GM23338 (cell line): ENCODE measurements around the gene IQGAP2. TPM values are rescaled to one million over a fixed set of nuclear protein-coding genes. Genes with fewer than 3 reads are reported as not detected.

ENCODE experiments used
- ATAC-seq: fragments of 200-7000 bp; cut with Tn5 transposase; 3 replicates; pipeline ENCODE4 v1.9.1; 2020
- DNase-seq: peaks from one replicate; pipeline ENCODE4 v3.0.0-alpha.2; 2015; ENCODE audit warnings: low spot score
- H2AFZ ChIP-seq: fragments of 200-600 bp; sonication (generic); 2 replicates; pipeline ENCODE4 v1.8.0; 2016; ENCODE audit warnings: antibody characterized with exemption, mild to moderate bottlenecking, moderate library complexity
- H3F3A ChIP-seq: fragments of 200-600 bp; sonication (generic); replicated peaks from 2 replicates; pipeline ENCODE4 v1.8.0; 2017; ENCODE audit warnings: antibody characterized with exemption, mixed run types, low read depth
- H3K27ac ChIP-seq: fragments of 200-600 bp; sonication (generic); 2 replicates; pipeline ENCODE4 v1.6.1; 2016; ENCODE audit warnings: low read depth
- H3K27me3 ChIP-seq: fragments of 200-600 bp; sonication (generic); 2 replicates; pipeline ENCODE4 v1.8.0; 2016; ENCODE audit warnings: mild to moderate bottlenecking, mixed run types, moderate library complexity; ENCODE audit not compliant: insufficient read depth
- H3K36me3 ChIP-seq: fragments of 200-600 bp; sonication (generic); 2 replicates; pipeline ENCODE4 v1.8.0; 2016; ENCODE audit warnings: mild to moderate bottlenecking; ENCODE audit not compliant: insufficient read depth
- H3K4me1 ChIP-seq: fragments of 200-600 bp; sonication (generic); 2 replicates; pipeline ENCODE4 v1.8.0; 2016; ENCODE audit warnings: mild to moderate bottlenecking, moderate library complexity; ENCODE audit not compliant: insufficient read depth
- H3K4me2 ChIP-seq: fragments of 200-600 bp; sonication (generic); 2 replicates; pipeline ENCODE4 v1.7.1; 2017; ENCODE audit warnings: mixed run types
- H3K4me3 ChIP-seq: fragments of 200-600 bp; sonication (generic); 2 replicates; pipeline ENCODE4 v1.6.1; 2016; ENCODE audit warnings: mixed run types
- H3K79me2 ChIP-seq: fragments of 200-600 bp; sonication (generic); replicated peaks from 2 replicates; pipeline ENCODE4 v1.8.0; 2017; ENCODE audit warnings: mild to moderate bottlenecking; ENCODE audit not compliant: insufficient read depth
- H3K9me2 ChIP-seq: fragments of 200-600 bp; sonication (generic); 2 replicates; pipeline ENCODE4 v1.8.0; 2017; ENCODE audit not compliant: insufficient read depth
- H4K20me1 ChIP-seq: fragments of 200-600 bp; sonication (generic); replicated peaks from 2 replicates; pipeline ENCODE4 v1.8.0; 2017; ENCODE audit warnings: mild to moderate bottlenecking; ENCODE audit not compliant: insufficient read depth
- H3K27ac Mint-ChIP-seq: 2 replicates; pipeline ENCODE4 v1.8.0; 2020; ENCODE audit warnings: inconsistent platforms, mild to moderate bottlenecking, moderate library complexity, mixed read lengths
- H3K27me3 Mint-ChIP-seq: 3 replicates; pipeline ENCODE4 v1.8.0; 2022; ENCODE audit warnings: low read depth, mild to moderate bottlenecking, moderate library complexity, mixed read lengths, inconsistent platforms; ENCODE audit not compliant: insufficient read depth, poor library complexity
- H3K36me3 Mint-ChIP-seq: 3 replicates; pipeline ENCODE4 v1.8.0; 2021; ENCODE audit warnings: low read depth, mild to moderate bottlenecking, inconsistent platforms, moderate library complexity, mixed read lengths
- H3K4me1 Mint-ChIP-seq: 3 replicates; pipeline ENCODE4 v1.8.0; 2020; ENCODE audit warnings: mild to moderate bottlenecking, inconsistent platforms, mixed read lengths
- H3K4me3 Mint-ChIP-seq: 3 replicates; pipeline ENCODE4 v1.8.0; 2021; ENCODE audit warnings: moderate library complexity, mild to moderate bottlenecking, inconsistent platforms, mixed read lengths
- H3K9me3 Mint-ChIP-seq: 3 replicates; pipeline ENCODE4 v1.8.0; 2020; ENCODE audit warnings: moderate library complexity, mild to moderate bottlenecking, inconsistent platforms, mixed read lengths
- CREB1 ChIP-seq: fragments of 250-450 bp; sonication (Bioruptor Pico); IDR thresholded peaks from 2 replicates; pipeline ENCODE4 v1.5.0; 2020; ENCODE audit warnings: low read depth, mild to moderate bottlenecking, moderate library complexity
- EZH2 ChIP-seq: fragments of 200-600 bp; sonication (generic); IDR thresholded peaks from one replicate; pipeline ENCODE4 v1.8.0; 2017; ENCODE audit warnings: antibody characterized with exemption, mild to moderate bottlenecking, low read depth; ENCODE audit not compliant: unreplicated experiment
- NANOG ChIP-seq: IDR thresholded peaks from 2 replicates; pipeline ENCODE4 v1.6.1; 2016; ENCODE audit warnings: antibody characterized with exemption, borderline replicate concordance
- POLR2AphosphoS5 ChIP-seq: IDR thresholded peaks from 2 replicates; pipeline ENCODE4 v1.6.1; 2016; ENCODE audit warnings: antibody characterized with exemption, low read depth
- STAT1 ChIP-seq: IDR thresholded peaks from one replicate; pipeline ENCODE4 v1.6.1; 2016; ENCODE audit warnings: antibody characterized with exemption; ENCODE audit not compliant: unreplicated experiment
- ZNF114 ChIP-seq: fragments of 250-450 bp; sonication (Bioruptor Pico); IDR thresholded peaks from 2 replicates; pipeline ENCODE4 v1.5.0; 2020; ENCODE audit warnings: mild to moderate bottlenecking, moderate library complexity
- ZNF331 ChIP-seq: fragments of 250-450 bp; sonication (Bioruptor Pico); IDR thresholded peaks from 2 replicates; pipeline ENCODE4 v1.5.0; 2020; ENCODE audit warnings: low read depth, mild to moderate bottlenecking, moderate library complexity
- polyA plus RNA-seq: library from polyadenylated mRNA; unstranded; fragments of >200 nt; fragmentation: Nextera tagmentation; extraction: Ambion mirVana; gene quantifications from 2 replicates; pipeline ENCODE4 v1.2.1, GENCODE V29; 2016
- total RNA-seq: library from RNA; depleted of rRNA; stranded (reverse); fragments of >200 nt; shearing (Covaris generic); gene quantifications from 2 replicates; pipeline ENCODE4 v1.2.3, GENCODE V29; 2014
- TF ChIP-seq, protein P1 (sequence below): IDR thresholded peaks from 2 replicates; pipeline ENCODE4 v1.6.1; 2016; ENCODE audit warnings: antibody characterized with exemption
- TF ChIP-seq, protein P2 (sequence below): IDR thresholded peaks from one replicate; pipeline ENCODE4 v1.6.1; 2018; ENCODE audit warnings: antibody characterized with exemption; ENCODE audit not compliant: unreplicated experiment
- TF ChIP-seq, protein P3 (sequence below), 2 experiments: fragments of 200-600 bp in 1 of 2; sonication (generic) in 1 of 2; conservative IDR thresholded peaks; 2 replicates each; pipeline versions ENCODE4 v1.5.1 to v1.6.1; 2016 to 2017; ENCODE audit warnings: antibody characterized with exemption in 2 of 2, low read depth in 2 of 2, mild to moderate bottlenecking in 2 of 2, moderate library complexity in 1 of 2

The IQGAP2 gene
- total and polyA plus RNA-seq, 2 experiments from 2014 or later, result 60.0 to 86.5 TPM

DNA sequence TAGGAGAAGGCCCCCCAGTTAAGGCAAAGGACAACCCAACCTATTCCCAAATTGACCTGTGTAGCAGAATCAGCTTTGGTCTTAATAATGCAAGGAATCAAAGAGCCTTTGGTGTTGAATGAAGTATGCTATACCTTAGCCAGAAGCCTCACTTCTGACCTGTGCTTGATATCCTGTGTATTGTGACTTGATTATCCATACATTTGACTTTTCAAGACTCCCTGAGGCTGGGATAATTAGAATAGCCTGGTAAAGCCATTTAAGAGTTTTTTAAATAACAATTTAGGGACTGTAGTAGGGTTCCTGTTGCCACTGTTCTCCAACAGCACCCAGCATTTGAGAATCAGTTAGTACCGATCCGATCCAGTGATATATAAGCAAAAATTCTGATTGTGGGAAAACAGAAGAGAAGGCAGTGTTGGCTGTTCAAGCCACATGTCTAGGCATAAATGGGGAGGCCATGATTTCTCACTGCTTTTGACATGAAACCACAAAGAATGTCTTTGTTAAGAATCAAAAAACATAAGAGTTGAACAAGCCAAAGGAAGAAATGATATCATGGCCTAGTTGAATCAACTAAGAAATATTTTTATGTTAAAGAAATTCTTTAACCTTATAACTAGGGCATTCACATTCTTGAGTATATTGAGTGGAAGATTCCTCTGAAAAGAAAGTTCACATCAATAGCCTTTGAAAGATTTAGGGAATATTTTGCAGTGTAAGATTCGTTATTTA is 121.2 kb downstream of the IQGAP2 start:
- Histone ChIP-seq H3K4me1 (peaks cover 79% of the 10 kb centered on the region), H3K27me3 (no peaks in the 10 kb centered on the region), H3K36me3 (no peaks in the 10 kb centered on the region), H3K4me3 (peak overlapping the region; percentile 34), H2AFZ (no peak overlapping the region), H4K20me1 (no peaks in the 10 kb centered on the region), H3F3A (no peaks in the 10 kb centered on the region), H3K4me2 (peak overlapping the region; percentile 63), H3K9me2 (no peaks in the 10 kb centered on the region), H3K27ac (peak overlapping the region; percentile 82), H3K79me2 (peaks cover 13% of the 10 kb centered on the region; the same call in 1 of the 2 replicates)
- Mint-ChIP-seq H3K36me3 (peaks cover 1% of the 10 kb centered on the region; the same call in 1 of the 3 replicates), H3K9me3 (peaks cover under 1% of the 10 kb centered on the region; the same call in 1 of the 3 replicates), H3K27ac (peak overlapping the region; percentile 93), H3K27me3 (peaks cover 9% of the 10 kb centered on the region), H3K4me3 (peak overlapping the region; percentile 40), H3K4me1 (peaks cover 66% of the 10 kb centered on the region)
- ATAC-seq (peak; percentile 87), DNase-seq (peak; percentile 65)
- TF ChIP-seq CREB1 (CRISPR knock-in tag) (no peak), NANOG (peak; percentile 95), ZNF114 (CRISPR knock-in tag) (no peak), STAT1 (no peak), EZH2 (no peak)
- TF ChIP-seq, protein P1, sequence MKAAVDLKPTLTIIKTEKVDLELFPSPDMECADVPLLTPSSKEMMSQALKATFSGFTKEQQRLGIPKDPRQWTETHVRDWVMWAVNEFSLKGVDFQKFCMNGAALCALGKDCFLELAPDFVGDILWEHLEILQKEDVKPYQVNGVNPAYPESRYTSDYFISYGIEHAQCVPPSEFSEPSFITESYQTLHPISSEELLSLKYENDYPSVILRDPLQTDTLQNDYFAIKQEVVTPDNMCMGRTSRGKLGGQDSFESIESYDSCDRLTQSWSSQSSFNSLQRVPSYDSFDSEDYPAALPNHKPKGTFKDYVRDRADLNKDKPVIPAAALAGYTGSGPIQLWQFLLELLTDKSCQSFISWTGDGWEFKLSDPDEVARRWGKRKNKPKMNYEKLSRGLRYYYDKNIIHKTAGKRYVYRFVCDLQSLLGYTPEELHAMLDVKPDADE, result peak; percentile 80

DNA sequence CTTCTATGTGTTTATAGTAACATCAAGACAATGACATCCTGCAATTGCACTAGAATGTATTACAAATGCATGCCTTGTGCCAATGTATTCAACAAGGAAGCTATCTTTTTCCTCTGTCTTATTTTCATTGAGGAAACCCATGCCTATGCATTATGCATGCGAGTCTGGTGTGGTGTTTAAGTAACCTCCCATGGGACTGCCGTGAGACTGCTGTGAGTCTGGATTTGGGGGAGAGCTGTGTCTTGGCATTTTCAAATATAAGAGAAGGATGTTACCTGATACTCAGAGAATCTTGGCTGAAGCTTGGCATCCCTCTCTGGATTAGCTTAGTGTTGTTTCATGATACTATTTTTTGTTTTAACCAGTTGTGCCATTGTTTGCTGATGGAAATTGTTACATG is 121.8 kb downstream of the IQGAP2 start:
- ATAC-seq (peak; percentile 32; the same call in 2 of the 3 replicates), DNase-seq (no peak)
- peak overlapping the region; percentile 93 for H3K27ac Mint-ChIP-seq

More for the DNA sequence above, 121.8 kb downstream of the IQGAP2 start:
- H3K27ac ChIP-seq, result peak overlapping the region; percentile 82
- no peaks in the 10 kb centered on the region for H3K36me3 Mint-ChIP-seq
- H4K20me1 ChIP-seq, result no peaks in the 10 kb centered on the region
- peak overlapping the region; percentile 34 for H3K4me3 ChIP-seq
- peak overlapping the region; percentile 63 for H3K4me2 ChIP-seq
- H3K36me3 ChIP-seq, result no peaks in the 10 kb centered on the region
- H3K79me2 ChIP-seq, result peaks cover 8% of the 10 kb centered on the region; the same call in 1 of the 2 replicates
- H3K4me3 Mint-ChIP-seq, result peak overlapping the region; percentile 31; the same call in 2 of the 3 replicates
- H2AFZ ChIP-seq, result no peak overlapping the region
- H3K4me1 Mint-ChIP-seq, result peaks cover 67% of the 10 kb centered on the region
- peaks cover 9% of the 10 kb centered on the region for H3K27me3 Mint-ChIP-seq
- no peaks in the 10 kb centered on the region for H3K9me2 ChIP-seq
- no peaks in the 10 kb centered on the region for H3K9me3 Mint-ChIP-seq
- TF ChIP-seq CREB1 (CRISPR knock-in tag) (no peak), EZH2 (no peak), POLR2AphosphoS5 (no peak), NANOG (no peak), ZNF114 (CRISPR knock-in tag) (no peak), ZNF331 (no peak)
- TF ChIP-seq, protein P1, result no peak
- TF ChIP-seq, protein P2, sequence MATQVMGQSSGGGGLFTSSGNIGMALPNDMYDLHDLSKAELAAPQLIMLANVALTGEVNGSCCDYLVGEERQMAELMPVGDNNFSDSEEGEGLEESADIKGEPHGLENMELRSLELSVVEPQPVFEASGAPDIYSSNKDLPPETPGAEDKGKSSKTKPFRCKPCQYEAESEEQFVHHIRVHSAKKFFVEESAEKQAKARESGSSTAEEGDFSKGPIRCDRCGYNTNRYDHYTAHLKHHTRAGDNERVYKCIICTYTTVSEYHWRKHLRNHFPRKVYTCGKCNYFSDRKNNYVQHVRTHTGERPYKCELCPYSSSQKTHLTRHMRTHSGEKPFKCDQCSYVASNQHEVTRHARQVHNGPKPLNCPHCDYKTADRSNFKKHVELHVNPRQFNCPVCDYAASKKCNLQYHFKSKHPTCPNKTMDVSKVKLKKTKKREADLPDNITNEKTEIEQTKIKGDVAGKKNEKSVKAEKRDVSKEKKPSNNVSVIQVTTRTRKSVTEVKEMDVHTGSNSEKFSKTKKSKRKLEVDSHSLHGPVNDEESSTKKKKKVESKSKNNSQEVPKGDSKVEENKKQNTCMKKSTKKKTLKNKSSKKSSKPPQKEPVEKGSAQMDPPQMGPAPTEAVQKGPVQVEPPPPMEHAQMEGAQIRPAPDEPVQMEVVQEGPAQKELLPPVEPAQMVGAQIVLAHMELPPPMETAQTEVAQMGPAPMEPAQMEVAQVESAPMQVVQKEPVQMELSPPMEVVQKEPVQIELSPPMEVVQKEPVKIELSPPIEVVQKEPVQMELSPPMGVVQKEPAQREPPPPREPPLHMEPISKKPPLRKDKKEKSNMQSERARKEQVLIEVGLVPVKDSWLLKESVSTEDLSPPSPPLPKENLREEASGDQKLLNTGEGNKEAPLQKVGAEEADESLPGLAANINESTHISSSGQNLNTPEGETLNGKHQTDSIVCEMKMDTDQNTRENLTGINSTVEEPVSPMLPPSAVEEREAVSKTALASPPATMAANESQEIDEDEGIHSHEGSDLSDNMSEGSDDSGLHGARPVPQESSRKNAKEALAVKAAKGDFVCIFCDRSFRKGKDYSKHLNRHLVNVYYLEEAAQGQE, result no peak
- TF ChIP-seq, protein P3, sequence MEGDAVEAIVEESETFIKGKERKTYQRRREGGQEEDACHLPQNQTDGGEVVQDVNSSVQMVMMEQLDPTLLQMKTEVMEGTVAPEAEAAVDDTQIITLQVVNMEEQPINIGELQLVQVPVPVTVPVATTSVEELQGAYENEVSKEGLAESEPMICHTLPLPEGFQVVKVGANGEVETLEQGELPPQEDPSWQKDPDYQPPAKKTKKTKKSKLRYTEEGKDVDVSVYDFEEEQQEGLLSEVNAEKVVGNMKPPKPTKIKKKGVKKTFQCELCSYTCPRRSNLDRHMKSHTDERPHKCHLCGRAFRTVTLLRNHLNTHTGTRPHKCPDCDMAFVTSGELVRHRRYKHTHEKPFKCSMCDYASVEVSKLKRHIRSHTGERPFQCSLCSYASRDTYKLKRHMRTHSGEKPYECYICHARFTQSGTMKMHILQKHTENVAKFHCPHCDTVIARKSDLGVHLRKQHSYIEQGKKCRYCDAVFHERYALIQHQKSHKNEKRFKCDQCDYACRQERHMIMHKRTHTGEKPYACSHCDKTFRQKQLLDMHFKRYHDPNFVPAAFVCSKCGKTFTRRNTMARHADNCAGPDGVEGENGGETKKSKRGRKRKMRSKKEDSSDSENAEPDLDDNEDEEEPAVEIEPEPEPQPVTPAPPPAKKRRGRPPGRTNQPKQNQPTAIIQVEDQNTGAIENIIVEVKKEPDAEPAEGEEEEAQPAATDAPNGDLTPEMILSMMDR (conservative IDR thresholded peaks at IDR 0.05; ENCODE audit: low read depth in 2 of 2), result no peak
- no peaks in the 10 kb centered on the region for H3F3A ChIP-seq
- H3K27me3 ChIP-seq, result no peaks in the 10 kb centered on the region
- peaks cover 82% of the 10 kb centered on the region for H3K4me1 ChIP-seq
